ENCODE measurements around the gene PATJ. TPM values are rescaled to one million over a fixed set of nuclear protein-coding genes. Genes with fewer than 3 reads are reported as not detected.

The PATJ gene
- total RNA-seq, 1 experiment from 2014 or later = 57.9 TPM

GRCh38 chr1:62103846-62104245 is 361.6 kb downstream of the PATJ start (continued):
- TF ChIP-seq, protein P1, sequence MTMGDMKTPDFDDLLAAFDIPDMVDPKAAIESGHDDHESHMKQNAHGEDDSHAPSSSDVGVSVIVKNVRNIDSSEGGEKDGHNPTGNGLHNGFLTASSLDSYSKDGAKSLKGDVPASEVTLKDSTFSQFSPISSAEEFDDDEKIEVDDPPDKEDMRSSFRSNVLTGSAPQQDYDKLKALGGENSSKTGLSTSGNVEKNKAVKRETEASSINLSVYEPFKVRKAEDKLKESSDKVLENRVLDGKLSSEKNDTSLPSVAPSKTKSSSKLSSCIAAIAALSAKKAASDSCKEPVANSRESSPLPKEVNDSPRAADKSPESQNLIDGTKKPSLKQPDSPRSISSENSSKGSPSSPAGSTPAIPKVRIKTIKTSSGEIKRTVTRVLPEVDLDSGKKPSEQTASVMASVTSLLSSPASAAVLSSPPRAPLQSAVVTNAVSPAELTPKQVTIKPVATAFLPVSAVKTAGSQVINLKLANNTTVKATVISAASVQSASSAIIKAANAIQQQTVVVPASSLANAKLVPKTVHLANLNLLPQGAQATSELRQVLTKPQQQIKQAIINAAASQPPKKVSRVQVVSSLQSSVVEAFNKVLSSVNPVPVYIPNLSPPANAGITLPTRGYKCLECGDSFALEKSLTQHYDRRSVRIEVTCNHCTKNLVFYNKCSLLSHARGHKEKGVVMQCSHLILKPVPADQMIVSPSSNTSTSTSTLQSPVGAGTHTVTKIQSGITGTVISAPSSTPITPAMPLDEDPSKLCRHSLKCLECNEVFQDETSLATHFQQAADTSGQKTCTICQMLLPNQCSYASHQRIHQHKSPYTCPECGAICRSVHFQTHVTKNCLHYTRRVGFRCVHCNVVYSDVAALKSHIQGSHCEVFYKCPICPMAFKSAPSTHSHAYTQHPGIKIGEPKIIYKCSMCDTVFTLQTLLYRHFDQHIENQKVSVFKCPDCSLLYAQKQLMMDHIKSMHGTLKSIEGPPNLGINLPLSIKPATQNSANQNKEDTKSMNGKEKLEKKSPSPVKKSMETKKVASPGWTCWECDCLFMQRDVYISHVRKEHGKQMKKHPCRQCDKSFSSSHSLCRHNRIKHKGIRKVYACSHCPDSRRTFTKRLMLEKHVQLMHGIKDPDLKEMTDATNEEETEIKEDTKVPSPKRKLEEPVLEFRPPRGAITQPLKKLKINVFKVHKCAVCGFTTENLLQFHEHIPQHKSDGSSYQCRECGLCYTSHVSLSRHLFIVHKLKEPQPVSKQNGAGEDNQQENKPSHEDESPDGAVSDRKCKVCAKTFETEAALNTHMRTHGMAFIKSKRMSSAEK (CRISPR knock-in tag; IDR thresholded peaks at IDR 0.05; ENCODE audit: borderline replicate concordance) = no peak

GRCh38 chr1:62107923-62108322 is 365.6 kb downstream of the PATJ start:
- TF ChIP-seq, protein P2, sequence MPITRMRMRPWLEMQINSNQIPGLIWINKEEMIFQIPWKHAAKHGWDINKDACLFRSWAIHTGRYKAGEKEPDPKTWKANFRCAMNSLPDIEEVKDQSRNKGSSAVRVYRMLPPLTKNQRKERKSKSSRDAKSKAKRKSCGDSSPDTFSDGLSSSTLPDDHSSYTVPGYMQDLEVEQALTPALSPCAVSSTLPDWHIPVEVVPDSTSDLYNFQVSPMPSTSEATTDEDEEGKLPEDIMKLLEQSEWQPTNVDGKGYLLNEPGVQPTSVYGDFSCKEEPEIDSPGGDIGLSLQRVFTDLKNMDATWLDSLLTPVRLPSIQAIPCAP (CRISPR knock-in tag; IDR thresholded peaks at IDR 0.05) = no peak
- TF ChIP-seq, protein P3, sequence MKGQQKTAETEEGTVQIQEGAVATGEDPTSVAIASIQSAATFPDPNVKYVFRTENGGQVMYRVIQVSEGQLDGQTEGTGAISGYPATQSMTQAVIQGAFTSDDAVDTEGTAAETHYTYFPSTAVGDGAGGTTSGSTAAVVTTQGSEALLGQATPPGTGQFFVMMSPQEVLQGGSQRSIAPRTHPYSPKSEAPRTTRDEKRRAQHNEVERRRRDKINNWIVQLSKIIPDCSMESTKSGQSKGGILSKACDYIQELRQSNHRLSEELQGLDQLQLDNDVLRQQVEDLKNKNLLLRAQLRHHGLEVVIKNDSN (CRISPR knock-in tag; IDR thresholded peaks at IDR 0.05) = no peak
- TF ChIP-seq, protein P4, sequence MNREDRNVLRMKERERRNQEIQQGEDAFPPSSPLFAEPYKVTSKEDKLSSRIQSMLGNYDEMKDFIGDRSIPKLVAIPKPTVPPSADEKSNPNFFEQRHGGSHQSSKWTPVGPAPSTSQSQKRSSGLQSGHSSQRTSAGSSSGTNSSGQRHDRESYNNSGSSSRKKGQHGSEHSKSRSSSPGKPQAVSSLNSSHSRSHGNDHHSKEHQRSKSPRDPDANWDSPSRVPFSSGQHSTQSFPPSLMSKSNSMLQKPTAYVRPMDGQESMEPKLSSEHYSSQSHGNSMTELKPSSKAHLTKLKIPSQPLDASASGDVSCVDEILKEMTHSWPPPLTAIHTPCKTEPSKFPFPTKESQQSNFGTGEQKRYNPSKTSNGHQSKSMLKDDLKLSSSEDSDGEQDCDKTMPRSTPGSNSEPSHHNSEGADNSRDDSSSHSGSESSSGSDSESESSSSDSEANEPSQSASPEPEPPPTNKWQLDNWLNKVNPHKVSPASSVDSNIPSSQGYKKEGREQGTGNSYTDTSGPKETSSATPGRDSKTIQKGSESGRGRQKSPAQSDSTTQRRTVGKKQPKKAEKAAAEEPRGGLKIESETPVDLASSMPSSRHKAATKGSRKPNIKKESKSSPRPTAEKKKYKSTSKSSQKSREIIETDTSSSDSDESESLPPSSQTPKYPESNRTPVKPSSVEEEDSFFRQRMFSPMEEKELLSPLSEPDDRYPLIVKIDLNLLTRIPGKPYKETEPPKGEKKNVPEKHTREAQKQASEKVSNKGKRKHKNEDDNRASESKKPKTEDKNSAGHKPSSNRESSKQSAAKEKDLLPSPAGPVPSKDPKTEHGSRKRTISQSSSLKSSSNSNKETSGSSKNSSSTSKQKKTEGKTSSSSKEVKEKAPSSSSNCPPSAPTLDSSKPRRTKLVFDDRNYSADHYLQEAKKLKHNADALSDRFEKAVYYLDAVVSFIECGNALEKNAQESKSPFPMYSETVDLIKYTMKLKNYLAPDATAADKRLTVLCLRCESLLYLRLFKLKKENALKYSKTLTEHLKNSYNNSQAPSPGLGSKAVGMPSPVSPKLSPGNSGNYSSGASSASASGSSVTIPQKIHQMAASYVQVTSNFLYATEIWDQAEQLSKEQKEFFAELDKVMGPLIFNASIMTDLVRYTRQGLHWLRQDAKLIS (CRISPR knock-in tag; IDR thresholded peaks at IDR 0.05; ENCODE audit: borderline replicate concordance) = no peak
- TF ChIP-seq ZNF281 (CRISPR knock-in tag; IDR thresholded peaks at IDR 0.05) = no peak
- no peak for TF ChIP-seq TP53 (CRISPR knock-in tag; IDR thresholded peaks at IDR 0.05)
- no peak for TF ChIP-seq JAZF1 (CRISPR knock-in tag; IDR thresholded peaks at IDR 0.05)
- TF ChIP-seq, protein P5, sequence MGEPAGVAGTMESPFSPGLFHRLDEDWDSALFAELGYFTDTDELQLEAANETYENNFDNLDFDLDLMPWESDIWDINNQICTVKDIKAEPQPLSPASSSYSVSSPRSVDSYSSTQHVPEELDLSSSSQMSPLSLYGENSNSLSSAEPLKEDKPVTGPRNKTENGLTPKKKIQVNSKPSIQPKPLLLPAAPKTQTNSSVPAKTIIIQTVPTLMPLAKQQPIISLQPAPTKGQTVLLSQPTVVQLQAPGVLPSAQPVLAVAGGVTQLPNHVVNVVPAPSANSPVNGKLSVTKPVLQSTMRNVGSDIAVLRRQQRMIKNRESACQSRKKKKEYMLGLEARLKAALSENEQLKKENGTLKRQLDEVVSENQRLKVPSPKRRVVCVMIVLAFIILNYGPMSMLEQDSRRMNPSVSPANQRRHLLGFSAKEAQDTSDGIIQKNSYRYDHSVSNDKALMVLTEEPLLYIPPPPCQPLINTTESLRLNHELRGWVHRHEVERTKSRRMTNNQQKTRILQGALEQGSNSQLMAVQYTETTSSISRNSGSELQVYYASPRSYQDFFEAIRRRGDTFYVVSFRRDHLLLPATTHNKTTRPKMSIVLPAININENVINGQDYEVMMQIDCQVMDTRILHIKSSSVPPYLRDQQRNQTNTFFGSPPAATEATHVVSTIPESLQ (CRISPR knock-in tag; IDR thresholded peaks at IDR 0.05) = no peak
- TF ChIP-seq OVOL2 (CRISPR knock-in tag; IDR thresholded peaks at IDR 0.05; ENCODE audit: borderline replicate concordance) = no peak
- no peak for TF ChIP-seq IRF2 (CRISPR knock-in tag; IDR thresholded peaks at IDR 0.05; ENCODE audit: borderline replicate concordance, low read depth)
- TF ChIP-seq PRRX2 (CRISPR knock-in tag; IDR thresholded peaks at IDR 0.05) = no peak
- TF ChIP-seq FOXP1 (CRISPR knock-in tag; IDR thresholded peaks at IDR 0.05; ENCODE audit: borderline replicate concordance) = no peak
- no peak for TF ChIP-seq TEAD4 (CRISPR knock-in tag; IDR thresholded peaks at IDR 0.05)
- POLR2A ChIA-PET = no interaction called here
- ATAC-seq (no peak), DNase-seq (ENCODE audit: low spot score) (no peak)
- Mint-ChIP-seq H3K27ac (no peak overlapping the region), H3K4me1 (peaks cover 25% of the 10 kb centered on the region), H3K27me3 (ENCODE audit: low read depth) (no peaks in the 10 kb centered on the region), H3K36me3 (no peaks in the 10 kb centered on the region), H3K4me3 (no peak overlapping the region), H3K9me3 (no peaks in the 10 kb centered on the region)
- CTCF ChIA-PET = no interaction called here

All from WTC11 (cell line).